ENCODE results near the gene NAA35. TPM values are rescaled to one million over a fixed set of nuclear protein-coding genes. Genes with fewer than 3 reads are reported as not detected.
"Not testable (repeated sequence)": the region's sequence is repeated elsewhere in the genome, so short reads cannot be mapped to it uniquely, and the experiment has no call there.

The NAA35 gene
- total RNA-seq, 3 donors from 2014 or later = 24.1 to 24.7 (median 24.1) TPM

DNA sequence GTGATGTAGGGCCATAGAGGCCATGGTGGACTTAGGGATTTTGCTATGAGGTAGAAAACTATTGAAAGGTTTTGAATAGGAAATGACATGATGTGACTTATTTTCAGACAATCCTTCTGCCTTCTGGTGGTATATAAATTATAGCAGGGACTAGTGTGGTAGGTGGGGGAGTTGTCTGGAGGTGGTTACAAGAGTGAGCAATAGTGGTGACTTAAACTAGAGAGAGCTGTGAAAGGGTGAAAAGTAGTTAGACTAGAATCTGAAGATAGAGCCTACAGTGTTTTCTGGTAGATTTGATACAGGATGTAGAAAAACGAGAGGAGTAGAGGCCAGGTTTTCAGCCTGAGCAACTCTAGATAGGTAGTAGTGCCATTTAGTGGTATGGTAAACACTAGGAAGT, 32.3 kb downstream of the NAA35 start:
- ATAC-seq (no peak), DNase-seq (no peak)
- H3K27me3 Mint-ChIP-seq (ENCODE audit: low read depth) = no peaks in the 10 kb centered on the region
- H3K4me1 Mint-ChIP-seq (ENCODE audit: low read depth) = no peaks in the 10 kb centered on the region
- H3K36me3 Mint-ChIP-seq (ENCODE audit: insufficient read depth) = peaks cover 57% of the 10 kb centered on the region
- H3K9me3 Mint-ChIP-seq = no peaks in the 10 kb centered on the region
- no peak overlapping the region for H3K4me3 Mint-ChIP-seq

DNA sequence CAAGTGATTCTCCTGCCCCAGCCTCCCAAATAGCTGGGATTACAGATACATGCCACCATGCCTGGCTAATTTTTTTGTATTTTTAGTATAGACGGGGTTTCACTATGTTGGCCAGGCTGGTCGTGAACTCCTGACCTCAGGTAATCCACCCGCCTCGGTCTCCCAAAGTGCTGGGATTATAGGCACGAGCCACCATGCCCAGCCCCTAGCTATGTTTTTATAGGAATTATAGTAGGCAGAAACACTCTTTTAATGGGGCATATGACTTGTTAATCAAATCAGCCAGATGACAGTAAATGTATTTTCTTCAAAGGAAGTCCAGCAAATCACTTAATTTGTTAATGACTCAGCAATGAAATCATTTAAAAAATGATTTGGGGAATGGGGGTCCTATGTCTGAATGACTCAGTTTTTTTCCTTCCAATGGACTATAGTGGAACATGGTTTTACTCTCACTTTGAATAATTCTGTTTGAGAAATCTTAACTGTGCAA, 33.2 kb downstream of the NAA35 start:
- not testable (repeated sequence) for DNase-seq; ATAC-seq; H3K9me3 Mint-ChIP-seq; H3K4me3 Mint-ChIP-seq; H3K4me1 Mint-ChIP-seq (ENCODE audit: low read depth); H3K27me3 Mint-ChIP-seq (ENCODE audit: low read depth)
- peaks cover 60% of the 10 kb centered on the region for H3K36me3 Mint-ChIP-seq (ENCODE audit: insufficient read depth)

- ATAC-seq (no peak), DNase-seq (no peak)
- H3K9me3 Mint-ChIP-seq = no peaks in the 10 kb centered on the region
- H3K36me3 Mint-ChIP-seq (ENCODE audit: insufficient read depth) = peaks cover 62% of the 10 kb centered on the region
- H3K4me1 Mint-ChIP-seq (ENCODE audit: low read depth) = peaks cover 2% of the 10 kb centered on the region
- no peaks in the 10 kb centered on the region for H3K27me3 Mint-ChIP-seq (ENCODE audit: low read depth)
- H3K4me3 Mint-ChIP-seq = no peak overlapping the region
Observed at GRCh38 chr9:85978496-85978895, 37.5 kb downstream of the NAA35 start.

GRCh38 chr9:85981369-85981768, 40.4 kb downstream of the NAA35 start:
- no peaks in the 10 kb centered on the region for H3K9me3 Mint-ChIP-seq
- no peak overlapping the region for H3K4me3 Mint-ChIP-seq
- H3K4me1 Mint-ChIP-seq (ENCODE audit: low read depth) = peaks cover 2% of the 10 kb centered on the region
- no peak for ATAC-seq
- no peak for DNase-seq
- peaks cover 75% of the 10 kb centered on the region for H3K36me3 Mint-ChIP-seq (ENCODE audit: insufficient read depth)
- H3K27me3 Mint-ChIP-seq (ENCODE audit: low read depth) = no peaks in the 10 kb centered on the region

GRCh38 chr9:85984457-85984856, 43.5 kb downstream of the NAA35 start:
- no peak for DNase-seq

GRCh38 chr9:85987236-85987635, 46.3 kb downstream of the NAA35 start:
- Mint-ChIP-seq H3K36me3 (ENCODE audit: insufficient read depth) (peaks cover 61% of the 10 kb centered on the region), H3K27me3 (ENCODE audit: low read depth) (no peaks in the 10 kb centered on the region), H3K4me1 (ENCODE audit: low read depth) (no peaks in the 10 kb centered on the region), H3K4me3 (no peak overlapping the region), H3K9me3 (no peaks in the 10 kb centered on the region)
- DNase-seq (no peak), ATAC-seq (no peak)

More at GRCh38 chr9:85984457-85984856, 43.5 kb downstream of the NAA35 start:
- peaks cover 2% of the 10 kb centered on the region for H3K4me1 Mint-ChIP-seq (ENCODE audit: low read depth)
- H3K27me3 Mint-ChIP-seq (ENCODE audit: low read depth) = no peaks in the 10 kb centered on the region
- peaks cover 63% of the 10 kb centered on the region for H3K36me3 Mint-ChIP-seq (ENCODE audit: insufficient read depth)
- no peaks in the 10 kb centered on the region for H3K9me3 Mint-ChIP-seq
- no peak overlapping the region for H3K4me3 Mint-ChIP-seq
- ATAC-seq = peak in 1 of 2 donors; percentile 34

DNA sequence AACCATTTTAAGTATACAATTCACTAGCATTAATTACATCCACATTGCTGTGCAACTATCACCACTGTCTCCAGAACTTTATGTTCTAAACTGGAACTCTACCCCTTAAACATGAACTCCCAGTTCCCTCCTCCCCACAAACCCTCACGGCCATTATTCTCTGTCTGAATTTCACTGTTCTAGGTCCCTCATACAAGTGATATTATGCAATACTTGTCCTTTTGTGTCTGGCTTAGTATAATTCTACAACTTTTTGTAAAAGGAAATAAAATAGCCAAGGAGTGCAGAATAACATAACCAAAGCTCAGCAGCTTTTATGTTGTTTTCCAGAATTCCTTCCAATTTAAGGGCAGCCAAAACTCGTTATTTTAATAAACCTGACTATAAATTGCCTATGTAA, 53.2 kb downstream of the NAA35 start:
- H3K4me1 Mint-ChIP-seq (ENCODE audit: low read depth) = no peaks in the 10 kb centered on the region
- H3K36me3 Mint-ChIP-seq (ENCODE audit: insufficient read depth) = peaks cover 51% of the 10 kb centered on the region
- H3K4me3 Mint-ChIP-seq = no peak overlapping the region
- no peaks in the 10 kb centered on the region for H3K9me3 Mint-ChIP-seq
- H3K27me3 Mint-ChIP-seq (ENCODE audit: low read depth) = no peaks in the 10 kb centered on the region
- DNase-seq = no peak
- no peak for ATAC-seq

DNA sequence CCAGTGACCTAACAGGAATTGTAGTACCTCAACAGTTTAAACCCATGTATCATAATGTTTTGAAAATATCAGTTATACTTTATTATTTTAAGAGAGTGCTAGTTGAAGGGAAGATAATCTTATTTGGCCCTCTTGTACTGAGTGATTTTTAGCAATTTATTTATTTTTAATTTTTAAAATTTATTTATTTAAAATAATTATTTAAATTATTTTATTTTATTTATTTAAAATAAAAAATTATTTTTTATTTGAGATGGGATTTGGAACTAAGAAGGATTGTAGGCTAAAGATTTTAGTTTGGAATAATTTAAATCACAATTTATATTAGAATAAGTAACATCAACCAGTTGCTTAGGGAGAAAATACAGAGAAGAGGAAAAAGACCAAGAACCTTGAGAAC, 54.2 kb downstream of the NAA35 start:
- no peaks in the 10 kb centered on the region for H3K27me3 Mint-ChIP-seq (ENCODE audit: low read depth)
- ATAC-seq = no peak
- no peak overlapping the region for H3K4me3 Mint-ChIP-seq
- H3K9me3 Mint-ChIP-seq = no peaks in the 10 kb centered on the region
- DNase-seq = no peak
- H3K36me3 Mint-ChIP-seq (ENCODE audit: insufficient read depth) = peaks cover 45% of the 10 kb centered on the region
- H3K4me1 Mint-ChIP-seq (ENCODE audit: low read depth) = no peaks in the 10 kb centered on the region

DNA sequence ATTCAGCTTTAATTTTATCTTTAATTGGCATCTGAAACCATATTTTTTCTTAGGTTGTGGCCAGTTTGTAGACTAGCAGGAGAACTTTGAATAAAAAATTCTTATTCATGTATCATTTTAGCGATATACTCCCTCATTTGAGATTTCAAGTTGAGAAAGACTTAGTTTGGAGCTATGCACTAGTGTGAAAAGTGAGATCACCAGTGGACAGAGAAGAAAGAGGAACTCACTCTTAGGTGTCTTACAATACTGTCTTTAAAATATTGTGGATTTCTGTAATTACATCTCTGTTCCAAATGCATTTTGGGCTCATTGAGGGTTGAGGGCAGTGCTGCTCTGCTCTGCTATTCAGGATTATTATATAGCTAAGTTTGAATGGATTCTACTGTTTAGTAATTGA, 54.7 kb downstream of the NAA35 start:
- Mint-ChIP-seq H3K9me3 (no peaks in the 10 kb centered on the region), H3K4me1 (ENCODE audit: low read depth) (peaks cover 3% of the 10 kb centered on the region), H3K27me3 (ENCODE audit: low read depth) (no peaks in the 10 kb centered on the region), H3K36me3 (ENCODE audit: insufficient read depth) (peaks cover 48% of the 10 kb centered on the region), H3K4me3 (no peak overlapping the region)
- DNase-seq = no peak
- no peak for ATAC-seq

- Mint-ChIP-seq H3K27me3 (ENCODE audit: low read depth) (no peaks in the 10 kb centered on the region), H3K4me1 (ENCODE audit: low read depth) (peaks cover 3% of the 10 kb centered on the region), H3K4me3 (no peak overlapping the region), H3K36me3 (ENCODE audit: insufficient read depth) (peaks cover 61% of the 10 kb centered on the region), H3K9me3 (peaks cover 3% of the 10 kb centered on the region)
- no peak for DNase-seq
- no peak for ATAC-seq
Observed at GRCh38 chr9:86005253-86005775, 64.4 kb downstream of the NAA35 start.

- DNase-seq (no peak), ATAC-seq (no peak)
- Mint-ChIP-seq H3K9me3 (peaks cover 3% of the 10 kb centered on the region), H3K4me1 (ENCODE audit: low read depth) (no peaks in the 10 kb centered on the region), H3K4me3 (no peak overlapping the region), H3K36me3 (ENCODE audit: insufficient read depth) (peaks cover 38% of the 10 kb centered on the region), H3K27me3 (ENCODE audit: low read depth) (no peaks in the 10 kb centered on the region)
Observed at GRCh38 chr9:86009133-86009532, 68.2 kb downstream of the NAA35 start.

DNA sequence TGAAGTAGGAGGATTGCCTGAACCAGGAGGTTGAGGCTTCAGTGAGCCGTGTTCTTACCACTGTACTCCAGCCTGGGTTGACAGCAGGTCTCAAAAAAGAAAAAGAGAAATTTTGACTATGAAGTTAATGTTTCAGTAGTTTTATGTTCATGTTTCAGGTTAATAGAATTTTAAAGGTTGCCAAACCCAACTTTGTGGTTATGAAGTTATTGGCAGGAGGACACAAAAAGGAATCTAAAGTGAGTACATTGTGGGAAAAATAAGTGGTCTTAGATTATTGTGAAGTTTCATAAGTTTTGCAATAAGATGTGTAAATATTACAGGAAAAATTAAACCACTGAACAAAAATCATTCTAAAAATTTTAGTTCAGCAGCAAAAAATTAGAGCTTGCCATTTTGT, 79.8 kb downstream of the NAA35 start:
- peaks cover 61% of the 10 kb centered on the region for H3K36me3 Mint-ChIP-seq (ENCODE audit: insufficient read depth)

DNA sequence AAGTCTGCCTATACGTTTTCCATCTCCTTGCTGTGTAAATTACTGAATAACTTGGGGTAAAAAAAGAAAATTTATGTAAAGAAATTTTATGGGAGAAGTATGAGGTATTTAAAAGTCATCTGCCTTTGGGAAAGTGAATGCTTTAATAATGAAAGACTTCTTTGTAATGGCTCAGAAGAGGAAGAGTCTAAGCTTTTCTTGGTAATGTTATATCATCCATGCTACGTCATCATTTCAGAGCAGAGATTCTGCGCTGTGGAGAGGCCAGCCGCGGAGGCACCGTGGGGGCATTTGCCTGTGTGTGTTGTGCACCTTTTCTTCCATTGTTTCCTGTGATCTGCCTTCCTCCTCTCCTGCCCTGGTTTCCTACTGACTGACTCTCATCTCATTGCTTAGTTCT, 80.2 kb downstream of the NAA35 start:
- Mint-ChIP-seq H3K4me3 (no peak overlapping the region), H3K36me3 (ENCODE audit: insufficient read depth) (peaks cover 63% of the 10 kb centered on the region)

More for the DNA sequence above, 79.8 kb downstream of the NAA35 start:
- H3K27me3 Mint-ChIP-seq (ENCODE audit: low read depth) = no peaks in the 10 kb centered on the region
- ATAC-seq = no peak
- DNase-seq = no peak
- H3K4me3 Mint-ChIP-seq = no peak overlapping the region
- H3K4me1 Mint-ChIP-seq (ENCODE audit: low read depth) = peaks cover 10% of the 10 kb centered on the region
- H3K9me3 Mint-ChIP-seq = no peaks in the 10 kb centered on the region

DNA sequence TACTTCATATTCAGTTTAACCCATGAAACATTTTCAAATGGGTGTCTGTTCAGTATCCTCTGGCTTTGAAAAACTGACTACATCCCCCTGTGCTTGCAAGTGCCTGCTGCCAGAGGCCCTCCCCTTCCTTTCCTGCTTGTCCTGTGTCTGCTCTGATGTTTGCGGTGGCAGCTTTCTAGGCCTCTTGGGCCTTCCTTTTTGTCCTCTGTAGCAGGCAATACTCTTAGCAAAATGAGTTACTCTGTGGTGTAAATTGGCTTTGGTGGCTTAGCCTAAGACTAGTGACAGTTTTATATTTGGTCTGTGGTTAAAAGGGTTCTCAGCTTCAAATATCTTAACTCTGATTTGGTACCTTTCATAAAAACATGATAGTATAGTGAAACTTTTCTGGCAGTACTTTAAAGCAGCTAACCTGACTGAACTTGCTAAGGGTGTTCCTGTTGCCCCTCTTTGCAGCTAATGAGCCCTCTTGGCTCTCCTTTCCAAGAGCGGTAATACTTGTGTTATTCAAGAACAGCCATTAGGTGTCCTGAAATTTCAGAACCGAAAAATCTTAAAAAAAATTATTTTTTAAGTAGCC, 81.8 kb downstream of the NAA35 start:
- Mint-ChIP-seq H3K9me3 (no peaks in the 10 kb centered on the region), H3K27me3 (ENCODE audit: low read depth) (no peaks in the 10 kb centered on the region), H3K4me3 (no peak overlapping the region), H3K4me1 (ENCODE audit: low read depth) (peaks cover 10% of the 10 kb centered on the region), H3K36me3 (ENCODE audit: insufficient read depth) (peaks cover 67% of the 10 kb centered on the region)
- DNase-seq (no peak), ATAC-seq (peak in 1 of 2 donors; percentile 53)

More for the DNA sequence above, 80.2 kb downstream of the NAA35 start:
- ATAC-seq (no peak), DNase-seq (no peak)
- Mint-ChIP-seq H3K9me3 (no peaks in the 10 kb centered on the region), H3K4me1 (ENCODE audit: low read depth) (peaks cover 10% of the 10 kb centered on the region), H3K27me3 (ENCODE audit: low read depth) (no peaks in the 10 kb centered on the region)

GRCh38 chr9:86027767-86028166, 86.8 kb downstream of the NAA35 start:
- peaks cover 50% of the 10 kb centered on the region for H3K36me3 Mint-ChIP-seq (ENCODE audit: insufficient read depth)
- H3K4me3 Mint-ChIP-seq = no peak overlapping the region
- no peaks in the 10 kb centered on the region for H3K27me3 Mint-ChIP-seq (ENCODE audit: low read depth)
- ATAC-seq (no peak), DNase-seq (no peak)
- H3K9me3 Mint-ChIP-seq = peaks cover 6% of the 10 kb centered on the region
- peaks cover under 1% of the 10 kb centered on the region for H3K4me1 Mint-ChIP-seq (ENCODE audit: low read depth)

Measured in activated T-cell treated with anti-CD3 and anti-CD28 coated beads, Interleukin-2, amount 50 U/mL, for 4 hours (primary cell).